Lower lobe of right lung (tissue), 2 donors: ENCODE results near the gene RIC1. TPM values are rescaled to one million over a fixed set of nuclear protein-coding genes. Genes with fewer than 3 reads are reported as not detected.

Experiments used
- ATAC-seq, 2 donors: fragments of 200-7000 bp; cut with Tn5 transposase; one replicate each; pipeline ENCODE4 v1.9.1; 2020 to 2022; ENCODE audit warnings: mild to moderate bottlenecking in 2 of 2, moderate library complexity in 2 of 2
- DNase-seq: peaks from one replicate; pipeline ENCODE4 v3.0.0-alpha.2; 2020
- H3K27ac ChIP-seq: fragments of 200-600 bp; one replicate; pipeline ENCODE4 v1.8.0; 2022
- H3K27me3 ChIP-seq: fragments of 200-600 bp; one replicate; pipeline ENCODE4 v1.8.0; 2022; ENCODE audit warnings: low read depth
- H3K36me3 ChIP-seq: fragments of 200-600 bp; one replicate; pipeline ENCODE4 v1.8.0; 2022; ENCODE audit warnings: mild to moderate bottlenecking
- H3K4me1 ChIP-seq: fragments of 200-600 bp; one replicate; pipeline ENCODE4 v1.8.0; 2022
- H3K4me3 ChIP-seq: fragments of 200-600 bp; one replicate; pipeline ENCODE4 v1.8.0; 2022; ENCODE audit warnings: mild to moderate bottlenecking
- H3K9me3 ChIP-seq: fragments of 200-600 bp; one replicate; pipeline ENCODE4 v1.8.0; 2022
- intact Hi-C: fragments of 100-400 bp; cut with DNase I; formaldehyde crosslinking; loops from one replicate; pipeline ENCODE4 v1.11.0; 2022
- total RNA-seq: library from RNA; stranded (reverse); fragmentation: NEBNext Ultra II Directional; extraction: Animal tissue kit (Norgen Biotek cat#: 25700); gene quantifications from one replicate; pipeline ENCODE4 v1.2.1, GENCODE V29; 2021
- TF ChIP-seq, protein P1 (sequence below): fragments of 200-600 bp; IDR thresholded peaks from one replicate; pipeline ENCODE4 v1.8.0; 2022; ENCODE audit warnings: antibody characterized with exemption, mild to moderate bottlenecking
- donor health status: DM: no; HTN: yes; CAD: no; lungs with severe emphysema.

RIC1 gene
- total RNA-seq, 1 donor from 2014 or later = 20.5 TPM

DNA sequence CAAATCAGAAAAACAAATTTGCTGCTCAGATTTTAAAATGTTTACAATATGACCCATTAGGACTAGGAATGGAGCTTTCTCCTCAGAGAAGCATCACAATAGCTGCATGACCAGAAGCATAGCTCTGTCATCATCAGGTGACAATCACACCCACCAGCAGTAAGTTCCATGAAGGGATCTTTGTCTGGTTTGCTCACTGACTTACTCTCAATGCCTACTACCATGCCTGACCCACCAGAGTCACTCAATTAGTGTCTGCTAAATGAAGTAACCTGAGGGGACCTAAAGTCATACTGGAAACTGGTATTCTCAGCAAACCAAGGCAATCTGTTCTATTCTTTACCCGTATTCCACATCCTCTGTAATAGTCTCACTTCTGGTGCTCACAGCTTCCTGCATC, 196.3 kb downstream of the RIC1 start:
- Histone ChIP-seq H3K27me3 (no peaks in the 10 kb centered on the region), H3K36me3 (peaks cover 63% of the 10 kb centered on the region), H3K4me1 (no peaks in the 10 kb centered on the region), H3K27ac (no peak overlapping the region), H3K9me3 (no peaks in the 10 kb centered on the region), H3K4me3 (no peak overlapping the region)
- ATAC-seq (no peak), DNase-seq (no peak)
- TF ChIP-seq, protein P1, sequence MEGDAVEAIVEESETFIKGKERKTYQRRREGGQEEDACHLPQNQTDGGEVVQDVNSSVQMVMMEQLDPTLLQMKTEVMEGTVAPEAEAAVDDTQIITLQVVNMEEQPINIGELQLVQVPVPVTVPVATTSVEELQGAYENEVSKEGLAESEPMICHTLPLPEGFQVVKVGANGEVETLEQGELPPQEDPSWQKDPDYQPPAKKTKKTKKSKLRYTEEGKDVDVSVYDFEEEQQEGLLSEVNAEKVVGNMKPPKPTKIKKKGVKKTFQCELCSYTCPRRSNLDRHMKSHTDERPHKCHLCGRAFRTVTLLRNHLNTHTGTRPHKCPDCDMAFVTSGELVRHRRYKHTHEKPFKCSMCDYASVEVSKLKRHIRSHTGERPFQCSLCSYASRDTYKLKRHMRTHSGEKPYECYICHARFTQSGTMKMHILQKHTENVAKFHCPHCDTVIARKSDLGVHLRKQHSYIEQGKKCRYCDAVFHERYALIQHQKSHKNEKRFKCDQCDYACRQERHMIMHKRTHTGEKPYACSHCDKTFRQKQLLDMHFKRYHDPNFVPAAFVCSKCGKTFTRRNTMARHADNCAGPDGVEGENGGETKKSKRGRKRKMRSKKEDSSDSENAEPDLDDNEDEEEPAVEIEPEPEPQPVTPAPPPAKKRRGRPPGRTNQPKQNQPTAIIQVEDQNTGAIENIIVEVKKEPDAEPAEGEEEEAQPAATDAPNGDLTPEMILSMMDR = no peak
- intact Hi-C loops = no loop called here

Other genes starting within 250 kb of the RIC1 start
- gene PLGRKT, start 191.2 kb upstream of the RIC1 start, total RNA-seq = 15.9 TPM
- 16.5 TPM for gene CD274, start 178.6 kb upstream of the RIC1 start, total RNA-seq
- 9.0 TPM for gene PDCD1LG2, start 118.6 kb upstream of the RIC1 start, total RNA-seq
- gene ERMP1, start 204.0 kb downstream of the RIC1 start, total RNA-seq = 26.2 TPM